HG02840 (cell line): ENCODE measurements around the gene CTDSPL.
"Not testable (repeated sequence)": the region's sequence is repeated elsewhere in the genome, so short reads cannot be mapped to it uniquely, and the experiment has no call there.

Experiments
- ATAC-seq: cut with Tn5 transposase; IDR thresholded peaks from one replicate; pipeline ENCODE4 v1.9.1; 2021; ENCODE audit warnings: mild to moderate bottlenecking, moderate library complexity, moderate number of reproducible peaks; ENCODE audit not compliant: unreplicated experiment, low FRiP score

Gene CTDSPL

DNA sequence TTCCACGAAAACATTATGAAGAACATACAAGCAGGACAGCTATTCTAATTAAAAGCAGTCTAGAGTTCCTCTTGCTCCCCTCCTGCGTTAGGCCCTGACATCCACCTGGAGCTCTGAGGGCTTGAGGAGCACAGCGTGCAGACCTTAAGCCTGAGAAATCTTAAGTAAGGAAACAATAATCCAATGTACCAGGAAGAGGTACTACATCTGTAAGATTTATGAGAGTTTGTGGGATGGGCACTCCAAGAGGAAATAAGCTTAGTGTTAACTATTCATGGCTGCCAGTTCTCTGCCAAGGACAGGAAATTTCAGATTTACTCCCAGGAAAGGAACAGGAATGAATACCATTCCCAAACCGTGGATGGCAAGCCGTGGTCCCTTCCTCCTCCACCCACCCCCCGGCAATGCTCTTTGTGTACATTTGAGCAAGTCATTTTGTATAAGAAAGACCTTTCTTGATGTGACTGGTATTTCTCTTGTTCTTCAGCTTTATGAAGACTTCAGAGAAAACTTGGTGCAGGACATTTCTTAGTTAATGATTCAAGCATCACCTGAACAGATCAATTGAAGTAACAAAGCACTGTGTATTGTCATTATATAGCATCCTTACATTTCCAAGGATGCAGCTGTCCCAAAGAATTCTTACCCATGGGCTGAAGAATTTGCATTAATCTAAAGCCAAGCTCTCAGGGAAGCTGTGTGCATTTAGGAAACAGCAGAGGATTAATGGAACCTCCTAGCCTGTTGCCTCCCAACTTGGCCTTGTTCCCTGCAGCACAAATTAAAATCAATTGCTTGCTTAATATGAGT is 100.1 kb downstream of the CTDSPL start:
- ATAC-seq: no peak

DNA sequence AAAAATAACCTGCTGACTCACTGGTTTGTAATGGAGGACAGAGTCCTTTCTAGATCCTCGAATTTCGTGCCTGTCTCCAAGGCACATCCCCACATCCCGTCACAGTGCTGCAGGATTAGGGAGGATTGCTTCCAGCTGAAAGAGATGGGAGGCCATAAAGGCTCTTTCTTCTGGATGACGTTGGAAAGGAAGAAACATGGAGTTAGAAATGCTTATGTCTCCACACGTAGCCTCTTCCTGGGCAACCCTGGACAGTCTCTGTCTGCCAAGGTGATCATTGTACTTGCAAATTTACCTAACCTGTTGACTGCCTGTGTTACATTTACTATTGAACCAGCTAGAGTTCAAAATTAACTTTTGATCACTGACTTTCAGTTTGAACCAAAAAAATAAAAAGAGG is 101.3 kb downstream of the CTDSPL start:
- no peak for ATAC-seq

DNA sequence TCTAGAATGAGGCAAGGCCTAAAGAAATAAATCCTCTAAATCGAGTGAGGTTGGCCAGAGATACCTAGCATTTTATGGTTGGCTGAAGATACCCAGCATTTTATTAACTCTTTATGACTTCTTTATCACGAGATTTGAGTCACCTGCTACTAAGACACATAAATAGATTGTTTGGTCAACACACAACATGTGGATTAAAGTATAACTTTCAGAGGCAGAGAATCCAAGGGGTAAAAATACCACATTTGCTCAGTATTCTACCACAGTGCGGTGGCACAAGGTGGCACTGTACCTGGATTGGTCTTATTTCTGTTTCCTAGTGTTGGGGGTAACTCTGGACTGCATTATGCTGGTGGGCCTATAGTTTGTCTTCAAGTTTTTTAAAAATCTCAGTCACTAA is 102.0 kb downstream of the CTDSPL start:
- no peak for ATAC-seq

DNA sequence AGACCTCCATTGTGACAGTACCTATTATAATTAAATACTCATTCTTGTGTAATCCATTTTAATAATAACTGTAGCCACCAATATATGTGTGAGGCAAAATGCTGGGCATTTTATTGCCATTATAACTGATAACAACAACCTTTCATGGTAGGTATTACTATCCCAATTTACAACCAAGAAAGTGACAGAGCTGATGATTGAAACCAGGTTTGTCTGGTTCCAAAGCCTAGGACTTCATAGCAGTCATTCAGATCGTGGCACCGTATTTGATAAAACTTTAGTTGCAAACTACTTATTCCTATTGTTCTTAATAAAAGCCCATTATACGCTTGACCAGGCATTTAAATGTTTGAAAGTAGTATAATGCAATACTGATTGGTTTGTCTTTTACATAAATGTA is 102.5 kb downstream of the CTDSPL start:
- no peak for ATAC-seq

DNA sequence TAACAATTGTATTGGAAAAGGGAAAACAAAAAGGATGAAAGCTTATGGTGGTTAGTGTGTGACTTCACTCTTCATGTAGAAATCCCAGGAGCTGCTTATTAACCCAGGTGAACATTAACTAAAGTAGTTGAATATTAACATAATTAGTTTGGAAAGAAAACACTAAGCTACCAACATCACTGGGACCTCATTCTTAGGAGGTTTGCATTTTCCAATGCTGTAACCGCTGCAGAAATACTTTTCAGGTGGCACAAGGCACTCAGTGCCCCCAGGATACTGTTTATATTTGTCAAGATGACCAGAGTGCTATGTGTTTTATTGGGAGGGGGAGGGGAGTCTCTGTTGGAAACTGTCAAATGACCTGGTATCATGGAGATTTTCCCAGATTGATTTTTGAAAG is 103.0 kb downstream of the CTDSPL start:
- ATAC-seq: no peak

DNA sequence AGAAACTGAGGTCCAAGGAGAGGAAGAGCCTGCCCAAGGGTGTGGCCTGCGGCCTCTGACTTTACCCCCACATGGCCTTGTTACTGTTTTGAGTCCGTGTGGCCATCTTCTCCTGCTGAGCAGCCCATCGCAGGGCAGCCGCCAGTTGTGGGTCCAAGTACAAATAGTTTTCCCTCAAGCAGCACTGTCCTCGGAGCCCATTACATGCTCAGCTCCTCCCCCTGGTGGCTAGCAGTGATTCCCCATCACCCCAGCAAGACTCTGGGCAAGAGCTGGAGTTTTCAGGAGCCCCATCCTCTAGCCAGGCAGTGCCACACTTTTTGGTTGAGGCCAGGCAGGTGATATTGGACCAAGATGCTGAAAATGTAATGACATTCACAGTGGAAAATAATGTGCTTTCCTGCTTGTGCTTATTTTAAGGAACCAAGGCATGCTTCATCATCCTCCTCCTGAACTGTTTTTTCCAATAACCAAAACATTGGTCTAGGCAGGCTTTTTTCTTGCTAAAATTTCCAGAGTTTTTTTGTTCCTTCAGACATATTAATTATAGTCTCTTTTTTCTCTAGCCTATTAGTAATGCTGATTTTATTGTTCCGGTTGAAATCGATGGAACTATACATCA is 105.7 kb downstream of the CTDSPL start:
- no peak for ATAC-seq

DNA sequence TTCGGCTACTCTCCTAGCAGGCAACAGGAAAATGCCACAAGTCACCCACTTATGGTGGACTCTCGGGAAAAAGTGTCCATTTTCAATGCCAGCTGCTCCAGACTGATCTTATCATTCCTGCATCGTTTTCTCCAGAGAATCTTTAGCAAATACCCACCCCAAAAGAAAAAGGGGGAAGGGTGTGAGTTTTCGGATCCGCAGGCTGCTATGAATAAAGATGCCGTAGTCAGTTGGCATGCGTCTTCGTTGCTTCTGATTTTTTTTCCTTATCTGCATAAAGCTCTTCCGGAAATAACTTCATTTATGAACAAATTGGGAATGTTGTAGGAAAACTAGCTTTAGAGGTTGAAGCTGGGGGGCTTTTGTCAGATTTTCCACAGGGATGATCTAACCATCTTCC is 106.5 kb downstream of the CTDSPL start:
- no peak for ATAC-seq

- ATAC-seq: no peak
These were observed 107.3 kb downstream of the CTDSPL start for GRCh38 chr3:37968813-37969595.

DNA sequence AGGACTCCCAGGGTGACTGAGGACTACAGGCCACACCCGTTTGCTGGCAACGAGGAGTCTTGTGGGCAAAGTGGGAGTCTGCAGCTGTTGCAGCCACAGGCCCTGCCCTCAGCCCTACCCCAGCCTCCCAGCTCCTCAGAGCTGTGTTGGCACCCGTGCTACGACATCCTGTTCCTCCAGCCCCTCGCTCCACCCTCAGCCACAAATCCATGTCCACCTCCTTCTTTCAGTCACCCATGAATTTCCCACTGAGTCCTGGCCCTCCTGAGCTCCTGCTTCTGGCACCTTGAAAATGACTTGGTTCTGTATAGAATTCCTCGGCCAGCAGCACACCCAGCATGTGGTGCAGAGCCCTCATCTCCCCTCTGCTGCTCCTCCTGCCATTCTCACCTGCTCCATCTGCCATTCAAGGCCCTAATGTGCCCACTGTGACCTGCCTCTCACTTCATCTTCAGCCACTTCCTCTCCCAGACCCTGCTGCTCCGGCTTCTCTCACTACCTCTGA is 108.0 kb downstream of the CTDSPL start:
- no peak for ATAC-seq

- ATAC-seq: no peak
These were observed 109.1 kb downstream of the CTDSPL start for GRCh38 chr3:37970802-37971201.

- ATAC-seq: no peak
These were observed 109.8 kb downstream of the CTDSPL start for GRCh38 chr3:37971467-37971866.

GRCh38 chr3:37972056-37972455 is 110.4 kb downstream of the CTDSPL start:
- ATAC-seq: not testable (repeated sequence)

- ATAC-seq: no peak
These were observed 111.8 kb downstream of the CTDSPL start for GRCh38 chr3:37973246-37974054.

GRCh38 chr3:37974121-37975083 is 112.7 kb downstream of the CTDSPL start:
- ATAC-seq: peak; percentile 60

GRCh38 chr3:37979541-37980461 is 118.1 kb downstream of the CTDSPL start:
- ATAC-seq: no peak

DNA sequence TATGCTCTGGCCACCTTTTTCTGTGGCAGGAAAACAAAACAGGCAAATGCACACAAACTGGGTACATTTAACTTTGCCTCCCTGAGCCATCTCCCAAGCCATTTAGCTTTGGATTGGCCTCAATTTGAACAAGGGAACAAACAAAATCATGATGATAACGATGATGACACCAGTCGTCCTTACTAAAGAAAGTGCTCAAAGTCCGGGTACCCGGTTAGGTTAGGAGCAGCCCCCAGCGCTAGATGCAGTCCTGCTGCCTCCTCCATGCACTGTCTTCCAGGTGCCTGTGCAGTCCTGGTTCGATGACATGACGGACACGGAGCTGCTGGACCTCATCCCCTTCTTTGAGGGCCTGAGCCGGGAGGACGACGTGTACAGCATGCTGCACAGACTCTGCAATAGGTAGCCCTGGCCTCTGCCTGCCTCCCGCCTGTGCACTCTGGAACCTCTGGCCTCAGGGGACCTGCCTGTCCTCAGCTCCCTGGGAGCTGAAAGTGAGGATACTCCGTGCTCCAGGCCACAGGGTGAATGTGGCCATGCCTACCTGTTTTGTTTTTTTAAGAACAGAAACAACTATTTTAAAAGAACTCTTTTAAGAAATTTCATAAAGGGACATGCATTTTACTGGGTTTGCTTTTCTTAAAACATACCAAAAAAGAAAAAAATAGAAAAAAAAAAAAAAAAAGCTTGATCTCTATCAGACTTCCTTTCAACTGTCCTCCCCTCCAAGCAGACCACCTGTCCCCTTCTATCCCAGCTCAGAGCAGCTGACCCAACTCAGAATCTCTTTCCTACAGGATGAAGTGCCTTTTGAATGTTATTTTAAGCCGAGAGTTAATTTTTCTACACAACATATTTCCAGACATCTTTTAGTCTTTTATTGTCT is 119.0 kb downstream of the CTDSPL start:
- no peak for ATAC-seq

DNA sequence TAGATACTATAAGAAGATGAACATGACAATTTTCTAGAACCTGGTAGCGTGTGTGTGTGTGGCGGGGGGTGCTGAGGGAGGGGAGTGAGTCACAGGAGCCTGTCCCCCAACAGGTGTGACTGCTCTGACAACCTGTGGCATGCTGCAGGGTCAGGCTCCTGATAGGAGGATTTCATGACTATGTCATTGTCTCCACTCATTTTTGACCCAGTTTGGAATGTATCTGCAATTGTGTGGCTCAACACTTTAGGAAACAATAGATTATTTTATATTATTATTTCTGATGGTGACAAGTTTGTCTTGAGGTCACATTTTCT is 119.6 kb downstream of the CTDSPL start:
- ATAC-seq: no peak
